GM12865 (cell line): ENCODE results near the gene PSTPIP1.

ENCODE experiments used
- DNase-seq: peaks from one replicate; pipeline ENCODE4 v3.0.0; 2010; ENCODE audit warnings: low read depth
- H3K4me3 ChIP-seq: 2 replicates; pipeline ENCODE4 v1.5.1; 2011; ENCODE audit warnings: mild to moderate bottlenecking, low read depth, low read length, control low read depth
- CTCF ChIP-seq: IDR thresholded peaks from 2 replicates; pipeline ENCODE4 v1.5.1; 2011; ENCODE audit warnings: low read length, control low read depth, low read depth, inconsistent platforms; ENCODE audit not compliant: insufficient read depth; ENCODE audit errors: missing control alignments

The PSTPIP1 gene

GRCh38 chr15:76978522-76979330 is 16.2 kb upstream of the PSTPIP1 start:
- no peak overlapping the region for H3K4me3 ChIP-seq
- DNase-seq, result no peak
- no peak for TF ChIP-seq CTCF

- TF ChIP-seq CTCF, result no peak
- no peak for DNase-seq
- H3K4me3 ChIP-seq, result no peak overlapping the region
These were observed 15.5 kb upstream of the PSTPIP1 start for GRCh38 chr15:76979331-76979925.

- DNase-seq, result no peak
- TF ChIP-seq CTCF, result no peak
- no peak overlapping the region for H3K4me3 ChIP-seq
These were observed 14.9 kb upstream of the PSTPIP1 start for GRCh38 chr15:76979996-76980520.

GRCh38 chr15:76982356-76982755 is 12.6 kb upstream of the PSTPIP1 start:
- no peak overlapping the region for H3K4me3 ChIP-seq
- no peak for DNase-seq
- TF ChIP-seq CTCF, result no peak

GRCh38 chr15:76982756-76983155 is 12.2 kb upstream of the PSTPIP1 start:
- no peak for TF ChIP-seq CTCF
- H3K4me3 ChIP-seq, result no peak overlapping the region
- DNase-seq, result no peak

- DNase-seq, result peak; percentile 41
- no peak for TF ChIP-seq CTCF
- no peak overlapping the region for H3K4me3 ChIP-seq
These were observed 11.1 kb upstream of the PSTPIP1 start for GRCh38 chr15:76983590-76984375.
